ENCODE measurements around the gene MKNK1.

MKNK1 gene

GRCh38 chr1:46618754-46619415 is 14.8 kb upstream of the MKNK1 start:
- DNase-seq, result no peak

DNA sequence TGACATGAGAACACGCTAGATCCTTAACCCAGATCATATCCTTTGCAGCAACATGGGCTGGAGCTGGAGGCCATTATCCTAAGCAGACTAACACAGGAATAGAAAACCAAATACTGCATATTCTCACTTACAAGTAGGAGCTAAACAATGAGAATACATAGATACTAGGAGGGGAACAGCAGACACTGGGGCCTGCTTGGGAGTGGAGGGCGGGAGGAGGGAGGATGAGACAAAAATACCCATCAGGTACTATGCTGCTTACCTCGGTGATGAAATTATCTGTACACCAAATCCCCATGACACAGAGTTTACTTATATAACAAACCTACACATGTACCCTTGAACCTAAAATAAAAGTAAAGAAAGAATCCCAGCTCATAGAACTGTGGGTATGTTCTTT is 13.8 kb upstream of the MKNK1 start:
- no peak for DNase-seq

GRCh38 chr1:46617108-46617800 is 13.2 kb upstream of the MKNK1 start:
- DNase-seq, result no peak

DNA sequence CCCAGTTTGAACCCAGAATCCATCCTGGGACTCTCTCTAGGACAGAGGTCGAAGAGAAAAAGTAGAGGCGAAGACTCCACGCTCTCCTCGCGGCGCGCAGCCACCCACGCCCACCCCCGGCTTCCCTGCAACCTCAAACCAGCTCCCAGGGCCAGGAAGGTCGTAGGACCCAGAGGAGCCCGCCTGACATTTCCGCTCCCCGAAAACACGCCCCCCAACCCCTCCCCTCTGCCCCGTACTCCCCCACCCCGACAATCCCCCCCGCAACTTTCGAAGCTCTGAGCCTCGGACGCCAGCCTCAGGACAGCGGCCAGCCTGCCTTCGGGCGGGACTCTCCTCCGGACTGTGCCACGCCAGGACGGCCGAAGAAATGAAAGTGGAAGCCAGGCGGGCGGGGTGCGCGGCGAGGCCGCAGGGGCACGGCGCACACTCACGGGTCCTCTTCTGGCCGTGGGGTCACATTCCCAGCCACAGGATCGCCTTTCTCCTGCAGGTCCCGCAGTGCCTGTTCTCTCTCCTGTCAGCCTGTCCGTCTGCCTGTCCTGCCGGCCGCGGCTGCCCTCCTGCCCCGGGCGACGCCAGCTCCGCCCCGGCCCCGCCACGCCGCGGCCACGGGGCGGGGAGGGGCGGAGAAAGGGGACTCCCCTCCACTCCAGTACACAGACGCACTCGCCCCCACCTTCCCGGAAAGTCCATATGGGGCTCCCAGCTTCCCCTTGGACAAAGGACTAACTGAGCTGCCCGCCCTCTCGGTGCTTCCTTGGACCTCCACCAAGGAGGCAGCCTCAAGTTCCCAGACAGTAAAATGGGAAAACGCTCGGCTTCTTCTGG is 12.4 kb upstream of the MKNK1 start, which contains the start of gene MOB3C:
Gene MOB3C (minus strand): TSS at position 535 of the 831 bp plus-strand sequence. CDS start 3,490 bp downstream, outside the sequence.
- DNase-seq, result peak; percentile 78

GRCh38 chr1:46615735-46616134 is 11.7 kb upstream of the MKNK1 start:
- DNase-seq, result peak; percentile 39

- no peak for DNase-seq
Observed at GRCh38 chr1:46615088-46615487, 11.0 kb upstream of the MKNK1 start.

DNA sequence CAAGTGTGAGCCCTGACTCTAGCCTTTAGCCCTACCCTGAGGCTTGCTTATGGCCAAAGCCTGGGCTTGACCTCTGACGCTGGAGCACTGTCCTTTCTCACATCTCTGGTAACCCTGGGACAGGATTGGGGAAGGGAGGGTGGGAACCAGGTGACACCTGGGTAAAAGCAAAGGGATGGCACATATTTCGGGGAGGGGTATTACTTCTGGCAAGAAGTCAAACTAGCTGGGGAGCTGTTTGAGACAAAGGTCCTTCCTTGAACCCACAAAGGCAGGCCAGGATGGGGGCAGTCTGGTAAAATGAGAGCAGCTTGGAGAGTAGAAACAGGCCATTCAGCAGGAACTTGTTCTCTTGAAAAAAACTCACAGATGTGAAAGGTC is 10.5 kb upstream of the MKNK1 start:
- DNase-seq, result no peak

DNA sequence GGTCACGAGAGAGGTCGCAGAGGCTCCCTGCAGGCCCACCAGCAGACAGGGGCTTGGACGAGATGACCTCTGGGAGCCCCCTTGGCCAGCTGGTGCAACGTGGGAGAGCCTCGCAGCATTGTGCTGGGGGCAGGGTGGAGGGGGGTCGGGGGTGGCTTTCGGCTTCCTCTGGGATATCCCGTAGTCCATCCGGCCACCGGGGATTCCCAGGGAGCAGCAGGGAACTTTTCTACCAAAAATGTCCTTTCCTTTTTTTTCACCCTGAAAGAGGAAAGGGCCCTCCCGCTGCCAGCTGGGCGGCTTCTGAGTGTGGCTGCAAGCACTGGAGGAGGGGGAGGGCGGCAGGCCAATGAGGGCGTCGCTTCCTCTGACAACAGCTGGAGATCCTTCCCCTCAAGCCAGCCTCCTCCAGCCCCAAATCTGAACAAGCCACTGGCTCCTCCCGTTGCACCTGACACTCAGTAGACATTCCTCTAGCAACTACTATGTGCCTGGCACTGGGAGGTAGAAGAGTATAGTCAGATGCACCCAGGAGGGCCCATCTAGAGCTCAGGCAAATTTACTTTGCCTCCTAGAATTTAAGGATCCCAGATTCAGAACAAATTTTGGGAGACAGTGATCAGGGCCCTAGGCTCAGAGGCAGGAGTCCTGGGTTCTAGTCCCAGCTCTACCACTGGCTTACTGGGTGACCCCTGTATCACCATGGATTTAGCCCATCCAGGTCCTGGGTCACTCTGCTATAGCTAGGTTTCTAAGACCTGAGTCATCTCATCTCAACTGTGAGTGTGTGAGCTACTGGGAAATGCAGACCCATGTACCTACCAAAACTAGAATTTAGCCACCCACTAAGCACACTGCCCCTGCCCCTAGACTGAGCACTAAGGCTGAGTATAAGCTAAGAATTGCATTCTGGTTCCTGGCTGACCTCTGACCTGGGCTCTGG is 9.9 kb upstream of the MKNK1 start:
- peak; percentile 67 for DNase-seq

DNA sequence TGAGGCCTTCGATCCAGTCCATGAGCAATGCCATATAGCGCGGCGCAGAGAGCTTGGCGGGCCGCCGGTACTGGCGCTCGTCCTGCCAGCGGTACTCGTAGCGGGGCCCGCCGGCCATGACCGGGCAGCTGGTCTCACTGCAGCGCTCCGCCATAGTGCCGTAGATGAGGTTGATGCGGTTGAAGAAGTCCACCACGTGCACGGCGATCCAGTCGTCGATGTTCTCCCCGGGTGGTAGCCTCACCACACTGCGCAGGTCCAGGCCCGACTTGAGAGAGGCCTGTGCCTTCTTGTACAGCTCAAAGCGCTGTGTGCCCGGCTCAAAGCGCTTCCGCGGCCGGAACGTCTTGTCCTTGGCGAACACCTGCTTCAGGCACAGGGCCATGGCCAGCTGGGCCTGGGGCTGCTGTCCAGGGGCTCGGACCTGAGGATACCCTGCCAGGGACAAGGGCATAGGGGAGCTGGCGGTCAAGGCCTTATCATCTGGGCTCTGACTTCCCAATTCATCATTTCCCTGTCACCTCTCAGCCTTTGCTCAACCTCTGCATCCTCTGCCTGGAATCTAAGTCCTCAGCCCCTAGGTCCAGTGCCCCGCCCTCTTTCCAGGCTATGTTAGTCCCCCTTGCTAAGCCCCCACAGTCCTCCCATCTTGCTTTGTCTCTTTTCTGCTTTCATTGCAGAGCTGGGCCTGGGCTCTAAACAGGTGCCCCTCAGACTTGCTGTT is 9.0 kb upstream of the MKNK1 start:
- no peak for DNase-seq

GRCh38 chr1:46611691-46612221 is 7.7 kb upstream of the MKNK1 start:
- peak; percentile 18 for DNase-seq

GRCh38 chr1:46607345-46608130 is 3.5 kb upstream of the MKNK1 start:
- no peak for DNase-seq

GRCh38 chr1:46606255-46606965 is 2.3 kb upstream of the MKNK1 start:
- no peak for DNase-seq

DNA sequence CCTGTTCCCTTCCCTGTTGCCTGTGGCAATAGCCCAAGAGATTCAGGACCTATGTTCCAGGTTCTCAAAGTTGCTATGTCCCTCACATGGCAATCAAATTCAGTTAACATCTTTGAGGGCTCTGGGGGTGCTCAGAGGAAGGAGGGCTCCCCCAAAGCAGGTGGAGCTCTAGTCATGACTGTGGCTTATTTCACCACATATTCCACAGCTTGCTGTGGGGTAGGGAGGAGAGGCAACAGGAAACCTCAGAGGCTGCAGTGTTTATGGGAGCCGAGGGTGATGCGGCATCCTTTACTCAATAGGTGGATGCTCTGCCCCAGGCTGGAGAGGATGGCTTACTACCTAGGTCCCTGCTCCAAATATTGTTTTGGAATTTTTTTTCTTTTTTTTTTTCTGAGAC is 1.2 kb upstream of the MKNK1 start:
- DNase-seq, result no peak

DNA sequence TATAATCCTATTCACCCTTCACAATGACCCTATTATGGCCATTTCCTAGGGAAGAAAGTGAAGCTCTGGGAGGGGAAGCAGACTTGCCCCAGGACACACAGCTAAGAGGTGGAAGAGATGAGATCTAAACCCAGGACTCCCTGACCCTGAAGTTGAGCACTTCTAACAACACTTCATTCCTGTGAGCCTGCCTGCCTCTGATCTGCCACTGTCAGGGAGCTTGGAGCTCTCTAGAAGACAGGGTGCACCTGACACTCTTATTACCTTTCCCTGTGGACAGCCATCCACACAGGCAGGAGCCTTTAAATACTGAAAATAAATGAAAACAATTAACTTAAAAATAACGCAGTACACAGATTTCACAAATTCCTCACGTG is 599 bp downstream of the MKNK1 start:
- peak; percentile 44 for DNase-seq

- no peak for DNase-seq
Observed at GRCh38 chr1:46601257-46602007, 2.6 kb downstream of the MKNK1 start.

DNA sequence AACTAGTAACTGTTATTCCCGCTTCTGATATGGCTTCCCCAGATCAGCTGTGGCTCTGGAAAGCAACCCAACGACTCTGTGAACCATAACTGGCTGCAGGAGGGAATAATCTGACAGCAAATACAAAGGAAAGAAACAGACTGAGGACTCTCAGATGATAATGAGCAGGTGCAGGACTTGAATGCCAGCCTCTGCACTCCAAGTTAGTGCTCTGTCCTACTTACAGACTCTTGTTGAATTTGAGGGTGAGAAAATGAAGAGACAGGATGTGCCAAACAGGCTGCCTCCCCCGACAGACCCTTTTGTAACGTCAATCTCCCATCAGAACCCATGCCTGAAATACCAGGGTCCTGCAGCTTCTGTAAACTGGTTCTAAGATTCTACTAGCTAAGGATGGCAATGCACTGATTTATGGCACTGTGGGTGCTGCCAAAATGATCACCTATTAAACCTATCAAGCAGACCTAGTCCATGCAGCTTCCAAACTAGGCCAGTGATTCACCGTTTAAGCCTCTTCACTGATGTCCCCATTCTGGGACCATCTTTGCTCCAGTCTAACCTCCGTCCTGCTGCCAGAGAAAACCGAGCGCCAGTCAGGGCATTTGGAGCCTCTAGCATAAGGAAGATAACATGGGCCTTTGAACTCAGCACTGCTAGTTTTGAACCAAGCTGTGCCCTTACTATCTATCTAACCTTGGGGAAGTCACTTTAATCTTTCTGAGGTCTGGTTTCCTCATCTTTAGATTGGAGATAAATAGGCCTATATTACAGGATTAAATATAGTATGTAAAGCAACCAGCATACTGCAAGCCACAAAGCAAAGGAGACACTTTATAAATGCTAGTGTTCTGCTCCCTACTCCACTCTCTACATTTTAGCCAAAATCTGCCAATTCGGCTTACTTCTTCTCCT is 4.8 kb downstream of the MKNK1 start:
- DNase-seq, result peak; percentile 32

DNA sequence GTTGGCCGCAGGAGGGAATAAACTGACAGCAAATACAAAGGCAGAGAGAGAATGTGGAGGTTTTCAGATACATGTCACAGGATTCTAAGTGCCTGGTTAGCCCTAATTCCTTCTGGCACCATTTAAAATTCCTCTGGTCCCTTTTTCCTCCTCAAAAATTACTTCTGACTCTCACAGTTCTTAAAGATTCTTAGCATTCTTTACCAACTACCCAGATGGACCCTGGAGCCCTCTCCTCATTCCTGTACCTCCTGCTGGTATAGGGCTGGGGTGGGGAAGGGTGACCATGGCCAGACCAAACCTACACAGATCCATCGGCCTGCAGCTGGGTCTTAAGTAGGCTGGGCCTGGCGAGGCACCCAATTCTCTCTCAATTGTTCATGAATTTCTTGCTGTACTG is 7.2 kb downstream of the MKNK1 start:
- DNase-seq, result no peak

DNA sequence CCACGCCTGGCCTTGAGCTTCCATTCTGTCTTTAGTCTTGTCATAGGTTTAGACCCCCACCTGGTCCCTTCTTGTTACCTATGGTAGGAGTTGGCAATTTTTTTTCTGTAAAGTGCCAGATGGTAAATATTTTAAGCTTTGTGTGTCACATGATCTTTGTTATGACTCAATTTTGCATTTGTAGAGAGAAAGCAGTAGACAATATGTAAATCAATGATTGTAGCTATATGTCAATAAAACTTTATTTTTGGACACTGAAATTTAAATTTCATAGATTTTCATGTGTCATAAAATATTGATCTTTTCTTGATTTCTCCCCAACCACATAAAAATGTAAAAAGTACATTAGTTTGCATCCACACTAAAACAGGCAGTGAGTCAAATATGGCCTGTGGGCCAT is 8.0 kb downstream of the MKNK1 start:
- DNase-seq, result no peak
